A673 (cell line): ENCODE results near the gene RSAD2. TPM values are rescaled to one million over a fixed set of nuclear protein-coding genes. Genes with fewer than 3 reads are reported as not detected.

Experiments used
- BruUV-seq: library from RNA; stranded (reverse); fragments of 400-500 nt; replicated peaks from 2 replicates; lab custom pipeline; 2021; lab: Mats Ljungman, UMichigan
- CTCF ChIA-PET: fragments of 300-600 bp; sonication (Branson Sonifier 250); formaldehyde crosslinking; loops from one replicate; lab custom pipeline; 2022; ENCODE audit warnings: antibody characterized with exemption; lab: Charles Lee
- POLR2A ChIA-PET: fragments of 300-600 bp; sonication (Branson Sonifier 250); formaldehyde crosslinking; loops from one replicate; lab custom pipeline; 2022; ENCODE audit warnings: antibody characterized with exemption; ENCODE audit not compliant: low non-redundant PET; lab: Charles Lee
- DNase-seq: peaks from one replicate; pipeline ENCODE4 v3.0.0-alpha.2; 2015; ENCODE audit warnings: low spot score
- H3K27ac ChIP-seq: fragments of 200-600 bp; sonication (generic); 2 replicates; pipeline ENCODE4 v1.5.1; 2016; ENCODE audit warnings: mixed run types, low read depth, mild to moderate bottlenecking, mixed read lengths, antibody characterized with exemption, low read length; ENCODE audit not compliant: poor library complexity, severe bottlenecking
- H3K27me3 ChIP-seq: fragments of 200-600 bp; sonication (generic); replicated peaks from 2 replicates; pipeline ENCODE4 v1.6.1; 2017; ENCODE audit warnings: mixed run types, low read depth, mild to moderate bottlenecking, mixed read lengths, antibody characterized with exemption, low read length; ENCODE audit not compliant: insufficient read depth, poor library complexity
- H3K36me3 ChIP-seq: fragments of 200-600 bp; sonication (generic); 2 replicates; pipeline ENCODE4 v1.6.1; 2016; ENCODE audit warnings: mixed run types, mild to moderate bottlenecking, mixed read lengths, antibody characterized with exemption, low read length; ENCODE audit not compliant: insufficient read depth, poor library complexity, severe bottlenecking
- H3K4me1 ChIP-seq: fragments of 200-600 bp; sonication (generic); 2 replicates; pipeline ENCODE4 v1.6.1; 2017; ENCODE audit warnings: mixed run types, mild to moderate bottlenecking, mixed read lengths, antibody characterized with exemption, low read length; ENCODE audit not compliant: insufficient read depth, poor library complexity, severe bottlenecking
- H3K4me3 ChIP-seq: fragments of 200-600 bp; sonication (generic); 2 replicates; pipeline ENCODE4 v1.5.1; 2016; ENCODE audit warnings: low read depth, mixed run types, mild to moderate bottlenecking, mixed read lengths, low read length; ENCODE audit not compliant: poor library complexity, severe bottlenecking
- H3K9me3 ChIP-seq: fragments of 200-600 bp; sonication (generic); 2 replicates; pipeline ENCODE4 v1.6.1; 2016; ENCODE audit warnings: mixed run types, low read depth, mild to moderate bottlenecking, mixed read lengths, antibody characterized with exemption, low read length; ENCODE audit not compliant: poor library complexity, severe bottlenecking
- EZH2 ChIP-seq: fragments of 200-600 bp; sonication (generic); IDR thresholded peaks from 2 replicates; pipeline ENCODE4 v1.6.1; 2017; ENCODE audit warnings: borderline replicate concordance, low read depth, mild to moderate bottlenecking, mixed read lengths, antibody characterized with exemption, low read length; ENCODE audit not compliant: poor library complexity, severe bottlenecking
- intact Hi-C: fragments of 100-400 bp; cut with micrococcal nuclease; formaldehyde crosslinking; loops from one replicate; pipeline ENCODE4 v1.10.0; 2022; ENCODE audit not compliant: unreplicated experiment
- total RNA-seq: library from RNA; stranded (reverse); gene quantifications from 2 replicates; pipeline ENCODE4 v1.2.3, GENCODE V29; 2021
- TF ChIP-seq, protein P1 (sequence below): fragments of 300-800, 200-600 bp; sonication (generic); conservative IDR thresholded peaks from 2 replicates; pipeline ENCODE4 v1.5.1; 2017; ENCODE audit warnings: low read depth, mild to moderate bottlenecking, antibody characterized with exemption, low read length, moderate library complexity, mixed read lengths

Gene RSAD2
- total RNA-seq, 1 experiment from 2014 or later = 2.2 TPM

DNA sequence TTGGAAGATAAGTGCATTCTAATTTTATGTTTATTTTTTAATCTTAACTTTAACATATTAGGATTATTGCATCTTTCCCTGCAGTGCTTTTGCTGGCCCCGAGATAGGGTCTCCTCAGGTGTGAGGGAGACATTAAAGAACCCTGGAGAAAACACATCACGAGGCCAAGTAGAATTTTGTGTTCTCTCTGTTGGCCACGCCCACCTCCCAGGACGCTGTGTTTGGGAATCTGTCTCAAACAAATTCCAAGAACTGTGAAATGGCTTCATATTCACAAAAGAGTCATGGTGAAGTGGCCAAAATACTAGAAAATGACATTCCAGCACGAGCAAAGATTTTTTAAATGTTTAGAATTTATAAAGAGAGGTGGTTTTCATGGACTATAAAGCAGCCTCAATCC is 67.0 kb downstream of the RSAD2 start:
- CTCF ChIA-PET = no interaction called here
- no peak for DNase-seq
- no peak overlapping the region for H3K4me3 ChIP-seq
- H3K27me3 ChIP-seq = no peaks in the 10 kb centered on the region
- TF ChIP-seq, protein P1, sequence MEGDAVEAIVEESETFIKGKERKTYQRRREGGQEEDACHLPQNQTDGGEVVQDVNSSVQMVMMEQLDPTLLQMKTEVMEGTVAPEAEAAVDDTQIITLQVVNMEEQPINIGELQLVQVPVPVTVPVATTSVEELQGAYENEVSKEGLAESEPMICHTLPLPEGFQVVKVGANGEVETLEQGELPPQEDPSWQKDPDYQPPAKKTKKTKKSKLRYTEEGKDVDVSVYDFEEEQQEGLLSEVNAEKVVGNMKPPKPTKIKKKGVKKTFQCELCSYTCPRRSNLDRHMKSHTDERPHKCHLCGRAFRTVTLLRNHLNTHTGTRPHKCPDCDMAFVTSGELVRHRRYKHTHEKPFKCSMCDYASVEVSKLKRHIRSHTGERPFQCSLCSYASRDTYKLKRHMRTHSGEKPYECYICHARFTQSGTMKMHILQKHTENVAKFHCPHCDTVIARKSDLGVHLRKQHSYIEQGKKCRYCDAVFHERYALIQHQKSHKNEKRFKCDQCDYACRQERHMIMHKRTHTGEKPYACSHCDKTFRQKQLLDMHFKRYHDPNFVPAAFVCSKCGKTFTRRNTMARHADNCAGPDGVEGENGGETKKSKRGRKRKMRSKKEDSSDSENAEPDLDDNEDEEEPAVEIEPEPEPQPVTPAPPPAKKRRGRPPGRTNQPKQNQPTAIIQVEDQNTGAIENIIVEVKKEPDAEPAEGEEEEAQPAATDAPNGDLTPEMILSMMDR = no peak
- TF ChIP-seq EZH2 = no peak
- no peak overlapping the region for H3K27ac ChIP-seq
- no peaks in the 10 kb centered on the region for H3K36me3 ChIP-seq
- no TSS peak for BruUV-seq
- intact Hi-C loops = no loop called here
- H3K4me1 ChIP-seq = no peaks in the 10 kb centered on the region
- POLR2A ChIA-PET = no interaction called here
- H3K9me3 ChIP-seq = no peaks in the 10 kb centered on the region

DNA sequence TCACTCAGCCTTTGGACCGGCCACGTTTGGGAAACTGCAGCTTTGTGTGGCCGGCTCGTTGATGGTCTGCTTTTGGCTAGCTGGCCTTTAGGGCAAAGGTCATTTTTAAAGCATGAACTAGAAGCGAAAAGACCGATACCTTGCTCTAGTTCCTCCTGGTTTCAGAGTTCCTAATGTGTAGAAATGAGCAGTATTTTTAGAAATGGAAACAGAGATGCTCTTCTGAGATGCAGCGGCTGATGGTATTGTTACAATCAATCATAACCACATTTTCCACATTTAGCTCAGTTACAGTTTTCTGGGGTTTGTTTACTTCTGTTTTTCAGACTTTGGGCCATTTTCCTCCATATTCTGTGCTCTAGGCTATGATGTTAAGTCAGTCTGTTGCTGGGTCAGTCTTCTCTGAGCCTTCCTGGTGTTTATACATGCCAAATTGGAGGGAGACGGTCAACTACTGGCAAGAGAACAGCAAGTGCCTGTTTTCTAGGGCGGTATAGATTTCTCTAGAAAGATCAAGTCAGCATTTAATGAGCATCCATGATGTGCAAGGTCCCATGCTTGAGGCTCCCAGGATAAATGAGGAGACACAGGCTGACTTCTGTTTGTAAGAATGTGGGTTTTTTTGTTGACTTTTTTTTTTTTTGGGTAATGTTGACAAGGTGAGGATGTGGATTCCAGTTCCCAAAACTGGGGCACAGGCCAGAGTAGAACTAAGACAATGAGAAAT is 67.7 kb downstream of the RSAD2 start:
- no TSS peak for BruUV-seq
- CTCF ChIA-PET = no interaction called here
- intact Hi-C loops = no loop called here
- H3K27ac ChIP-seq = no peak overlapping the region
- H3K9me3 ChIP-seq = no peaks in the 10 kb centered on the region
- H3K4me3 ChIP-seq = no peak overlapping the region
- no peak for DNase-seq
- no peak for TF ChIP-seq EZH2
- TF ChIP-seq, protein P1 = no peak
- POLR2A ChIA-PET = no interaction called here
- H3K27me3 ChIP-seq = no peaks in the 10 kb centered on the region
- no peaks in the 10 kb centered on the region for H3K36me3 ChIP-seq
- H3K4me1 ChIP-seq = no peaks in the 10 kb centered on the region

DNA sequence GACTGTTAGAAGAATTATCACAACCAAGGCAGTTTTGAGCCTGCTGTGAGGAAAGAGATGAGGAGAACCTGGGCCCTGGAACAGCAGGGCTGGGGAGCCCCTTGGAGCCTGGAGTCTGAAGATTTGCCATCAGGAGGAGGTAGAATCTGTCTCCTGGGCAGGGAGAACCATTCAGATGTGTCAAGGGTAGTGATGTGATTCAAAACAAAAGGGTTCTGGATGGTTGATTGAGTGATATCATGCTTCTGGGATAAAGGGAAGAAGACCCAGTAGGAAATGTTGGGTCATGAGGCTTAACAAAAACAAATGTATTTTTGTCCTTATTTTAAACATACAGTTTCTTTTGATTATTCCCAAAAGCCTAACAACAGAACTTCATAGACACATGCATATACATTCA is 68.2 kb downstream of the RSAD2 start:
- no peak for TF ChIP-seq EZH2
- TF ChIP-seq, protein P1 = no peak
- Histone ChIP-seq H3K27ac (no peak overlapping the region), H3K27me3 (no peaks in the 10 kb centered on the region), H3K36me3 (no peaks in the 10 kb centered on the region), H3K4me3 (no peak overlapping the region), H3K4me1 (no peaks in the 10 kb centered on the region), H3K9me3 (no peaks in the 10 kb centered on the region)
- BruUV-seq = no TSS peak
- CTCF ChIA-PET = no interaction called here
- no peak for DNase-seq
- POLR2A ChIA-PET = no interaction called here
- intact Hi-C loops = no loop called here
